Left ventricle myocardium inferior (tissue), 1 donor: Measurements from ENCODE around the gene ELP4. TPM values are rescaled to one million over a fixed set of nuclear protein-coding genes. Genes with fewer than 3 reads are reported as not detected.

Source experiments
- DNase-seq: peaks from one replicate; pipeline ENCODE4 v3.0.0-alpha.2; 2020
- H3K27ac ChIP-seq: fragments of 200-600 bp; replicated peaks from 2 replicates; pipeline ENCODE4 v1.8.0; 2021
- H3K27me3 ChIP-seq: fragments of 200-600 bp; 2 replicates; pipeline ENCODE4 v1.8.0; 2021; ENCODE audit warnings: low read depth
- H3K36me3 ChIP-seq: fragments of 200-600 bp; 2 replicates; pipeline ENCODE4 v1.8.0; 2021
- H3K4me1 ChIP-seq: fragments of 200-600 bp; 2 replicates; pipeline ENCODE4 v1.8.0; 2021
- H3K4me3 ChIP-seq: fragments of 200-600 bp; 2 replicates; pipeline ENCODE4 v1.8.0; 2021; ENCODE audit warnings: mild to moderate bottlenecking, moderate library complexity
- H3K9me3 ChIP-seq: fragments of 200-600 bp; replicated peaks from 2 replicates; pipeline ENCODE4 v1.8.0; 2021
- CTCF ChIP-seq: fragments of 200-600 bp; IDR thresholded peaks from 2 replicates; pipeline ENCODE4 v1.8.0; 2021; ENCODE audit warnings: antibody characterized with exemption, mild to moderate bottlenecking, borderline replicate concordance
- intact Hi-C: fragments of 100-400 bp; cut with micrococcal nuclease; formaldehyde crosslinking; loops from one replicate; pipeline ENCODE4 v1.11.0; 2022
- total RNA-seq: library from RNA; stranded (reverse); fragmentation: NEBNext Ultra II Directional; extraction: Animal tissue kit (Norgen Biotek cat#: 25700); gene quantifications from one replicate; pipeline ENCODE4 v1.2.1, GENCODE V29; 2021
- donor health status: DM: no; HTN: yes; CAD: no; lungs with severe emphysema.

The ELP4 gene
- total RNA-seq, 1 donor from 2014 or later, result 13.6 TPM

- peaks cover 100% of the 10 kb centered on the region for H3K27me3 ChIP-seq
- peaks cover 32% of the 10 kb centered on the region for H3K4me1 ChIP-seq
- H3K27ac ChIP-seq, result no peak overlapping the region
- no peak overlapping the region for H3K4me3 ChIP-seq
- no peaks in the 10 kb centered on the region for H3K9me3 ChIP-seq
- intact Hi-C loops, result no loop called here
- H3K36me3 ChIP-seq, result no peaks in the 10 kb centered on the region
- DNase-seq, result no peak
- no peak for TF ChIP-seq CTCF
These were observed 314.8 kb downstream of the ELP4 start for GRCh38 chr11:31824332-31824878.

GRCh38 chr11:31824879-31825837, 315.6 kb downstream of the ELP4 start:
- no peak for DNase-seq
- Histone ChIP-seq H3K36me3 (no peaks in the 10 kb centered on the region), H3K4me3 (no peak overlapping the region), H3K27me3 (peaks cover 100% of the 10 kb centered on the region), H3K27ac (no peak overlapping the region), H3K4me1 (peaks cover 27% of the 10 kb centered on the region), H3K9me3 (no peaks in the 10 kb centered on the region)
- TF ChIP-seq CTCF, result no peak
- intact Hi-C loops, result no loop called here

- Histone ChIP-seq H3K4me3 (no peak overlapping the region), H3K27ac (no peak overlapping the region), H3K9me3 (no peaks in the 10 kb centered on the region), H3K4me1 (peaks cover 22% of the 10 kb centered on the region), H3K36me3 (no peaks in the 10 kb centered on the region), H3K27me3 (peaks cover 100% of the 10 kb centered on the region)
- TF ChIP-seq CTCF, result no peak
- no peak for DNase-seq
- intact Hi-C loops, result no loop called here
These were observed 316.4 kb downstream of the ELP4 start for GRCh38 chr11:31825838-31826484.

- Histone ChIP-seq H3K9me3 (no peaks in the 10 kb centered on the region), H3K27ac (no peak overlapping the region), H3K36me3 (no peaks in the 10 kb centered on the region), H3K4me1 (peaks cover 22% of the 10 kb centered on the region), H3K27me3 (peaks cover 100% of the 10 kb centered on the region), H3K4me3 (peak overlapping the region; percentile 38)
- no peak for DNase-seq
- intact Hi-C loops, result no loop called here
- TF ChIP-seq CTCF, result no peak
These were observed 317.2 kb downstream of the ELP4 start for GRCh38 chr11:31826536-31827438.
